ENCODE data around the gene ACOT8.
A peak's percentile ranks its signal among the peaks of the same experiment; 100 is the strongest.

The ACOT8 gene

GRCh38 chr20:45813489-45813888 is 43.7 kb downstream of the ACOT8 start:
- peak overlapping the region; percentile 49 for H3K4me3 ChIP-seq (ENCODE audit: low read depth, low read length)
- TF ChIP-seq MYC (IDR thresholded peaks at IDR 0.05; ENCODE audit: low read depth, low read length) = no peak
- no peak for TF ChIP-seq POLR2A (IDR thresholded peaks at IDR 0.05; ENCODE audit: extremely low read depth, insufficient read length)
- no peak for TF ChIP-seq CTCF (IDR thresholded peaks at IDR 0.05; ENCODE audit: low read depth, low read length)
- no peak for DNase-seq (ENCODE audit: low read depth)

DNA sequence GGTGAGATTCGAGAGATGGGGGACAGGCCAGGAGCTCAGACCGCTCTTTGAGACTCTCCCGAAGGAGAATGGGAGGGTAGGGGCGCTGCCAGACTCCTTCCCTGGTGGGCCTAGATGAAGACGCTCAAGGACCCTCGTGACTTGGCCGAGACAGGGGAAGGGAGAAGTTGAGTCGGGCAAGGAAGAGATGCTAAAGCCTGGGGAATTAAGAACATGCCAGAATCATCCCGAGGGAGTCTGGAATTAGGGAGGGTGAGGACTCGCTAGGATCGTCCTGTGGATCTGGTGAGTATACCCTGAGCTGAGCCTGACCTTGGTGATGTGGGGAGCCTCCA is 44.2 kb downstream of the ACOT8 start:
- H3K4me3 ChIP-seq (ENCODE audit: low read depth, low read length) = peak overlapping the region; percentile 49
- TF ChIP-seq POLR2A (IDR thresholded peaks at IDR 0.05; ENCODE audit: extremely low read depth, insufficient read length) = no peak
- TF ChIP-seq MAX (IDR thresholded peaks at IDR 0.05; ENCODE audit: low read depth, low read length) = no peak
- no peak for TF ChIP-seq CTCF (IDR thresholded peaks at IDR 0.05; ENCODE audit: low read depth, low read length)
- TF ChIP-seq MYC (IDR thresholded peaks at IDR 0.05; ENCODE audit: low read depth, low read length) = no peak
- DNase-seq (ENCODE audit: low read depth) = no peak

DNA sequence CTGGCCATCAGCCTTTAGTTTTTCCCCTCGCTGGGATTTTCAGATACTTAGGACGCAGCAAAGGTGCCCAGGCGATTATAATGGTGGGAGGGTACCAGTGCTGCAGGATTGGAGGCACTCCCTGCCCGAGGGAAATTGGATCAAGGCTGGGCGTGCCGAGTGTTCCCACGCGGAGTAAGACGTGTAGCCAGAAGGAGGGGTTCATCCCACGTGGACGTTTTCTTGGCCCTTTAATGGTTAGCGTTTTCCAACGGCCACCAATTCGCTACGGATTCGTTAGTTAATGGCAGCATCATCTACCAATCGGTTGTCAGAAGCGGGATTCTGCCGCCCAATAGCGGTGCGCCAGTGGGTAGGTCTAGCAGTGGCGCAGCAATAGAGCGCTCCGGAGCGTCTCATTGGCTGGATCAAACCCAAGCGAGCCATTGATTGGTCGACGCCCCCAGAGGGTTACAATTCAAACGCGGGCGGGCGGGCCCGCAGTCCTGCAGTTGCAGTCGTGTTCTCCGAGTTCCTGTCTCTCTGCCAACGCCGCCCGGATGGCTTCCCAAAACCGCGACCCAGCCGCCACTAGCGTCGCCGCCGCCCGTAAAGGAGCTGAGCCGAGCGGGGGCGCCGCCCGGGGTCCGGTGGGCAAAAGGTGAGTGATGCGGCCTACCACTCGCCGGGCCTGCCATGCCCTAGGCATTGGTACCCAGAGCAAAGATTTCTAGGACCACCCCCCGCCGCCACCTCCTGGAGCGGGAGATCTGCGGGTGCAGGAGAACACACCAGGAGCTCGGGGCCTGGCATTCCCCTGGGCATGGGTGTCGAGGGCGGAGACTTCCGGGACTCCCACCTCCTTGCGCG is 44.8 kb downstream of the ACOT8 start, which contains the start of gene UBE2C:
Gene UBE2C, plus strand, starts transcription at position 488 of the 849 bp plus-strand sequence. Its CDS starts 52 bp downstream, at position 540.
- peak; percentile 67 for DNase-seq (ENCODE audit: low read depth)
- no peak for TF ChIP-seq POLR2A (IDR thresholded peaks at IDR 0.05; ENCODE audit: extremely low read depth, insufficient read length)
- TF ChIP-seq CTCF (IDR thresholded peaks at IDR 0.05; ENCODE audit: low read depth, low read length) = no peak
- peak; percentile 36; the same call in 1 of the 2 replicates for TF ChIP-seq MYC (IDR thresholded peaks at IDR 0.05; ENCODE audit: low read depth, low read length)
- peak; percentile 78 for TF ChIP-seq MAX (IDR thresholded peaks at IDR 0.05; ENCODE audit: low read depth, low read length)
- peak within 1 kb of the TSS; percentile 49 for H3K4me3 ChIP-seq (ENCODE audit: low read depth, low read length)

DNA sequence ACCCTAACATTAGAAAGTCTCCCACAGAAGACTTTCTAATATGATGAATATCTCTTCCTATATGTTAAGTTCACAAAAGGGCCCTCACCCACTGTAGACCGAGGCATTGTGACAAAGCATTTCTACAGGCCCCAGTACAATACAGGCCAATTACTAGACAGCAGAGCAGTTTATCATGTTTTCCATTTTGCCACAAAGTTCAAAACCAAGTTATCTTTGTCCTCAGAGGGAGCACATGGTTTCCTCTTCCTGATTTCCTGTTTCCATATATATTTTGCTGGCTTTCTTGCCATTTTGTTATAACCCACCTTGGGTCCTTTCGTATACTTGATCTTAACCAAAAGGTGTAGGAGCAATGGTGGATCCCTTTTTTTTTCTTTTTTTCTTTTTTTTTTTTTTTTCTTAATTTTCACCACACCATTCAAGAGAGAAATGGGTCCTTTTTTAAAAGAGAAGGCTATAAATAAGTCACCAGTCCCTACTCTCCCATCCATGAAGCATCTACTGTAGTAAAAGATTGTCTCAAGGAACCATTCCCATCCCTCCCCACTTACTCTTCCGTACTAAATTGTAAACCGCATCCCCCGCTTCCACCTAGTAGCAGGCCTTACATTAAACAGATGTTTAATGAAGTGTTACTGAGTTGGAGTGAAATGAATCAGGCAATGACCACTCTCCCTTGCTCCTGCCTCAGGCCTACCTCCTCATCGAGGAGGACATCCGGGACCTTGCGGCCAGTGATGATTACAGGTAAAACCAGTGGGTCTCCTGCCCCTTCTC is 46.8 kb downstream of the ACOT8 start:
- DNase-seq (ENCODE audit: low read depth) = no peak
- no peak for TF ChIP-seq CTCF (IDR thresholded peaks at IDR 0.05; ENCODE audit: low read depth, low read length)
- no peak for TF ChIP-seq MAX (IDR thresholded peaks at IDR 0.05; ENCODE audit: low read depth, low read length)
- no peak for TF ChIP-seq POLR2A (IDR thresholded peaks at IDR 0.05; ENCODE audit: extremely low read depth, insufficient read length)
- no peak for TF ChIP-seq MYC (IDR thresholded peaks at IDR 0.05; ENCODE audit: low read depth, low read length)
- no peak overlapping the region for H3K4me3 ChIP-seq (ENCODE audit: low read depth, low read length)

GRCh38 chr20:45801851-45802250 is 55.3 kb downstream of the ACOT8 start:
- no peak for DNase-seq (ENCODE audit: low read depth)
- TF ChIP-seq POLR2A (IDR thresholded peaks at IDR 0.05; ENCODE audit: extremely low read depth, insufficient read length) = no peak
- TF ChIP-seq MYC (IDR thresholded peaks at IDR 0.05; ENCODE audit: low read depth, low read length) = no peak
- no peak for TF ChIP-seq CTCF (IDR thresholded peaks at IDR 0.05; ENCODE audit: low read depth, low read length)
- no peak for TF ChIP-seq MAX (IDR thresholded peaks at IDR 0.05; ENCODE audit: low read depth, low read length)
- no peak overlapping the region for H3K4me3 ChIP-seq (ENCODE audit: low read depth, low read length)
